ENCODE data around the gene TXNL4A.

Gene TXNL4A

GRCh38 chr18:79956276-79956675 is 32.1 kb downstream of the TXNL4A start (continued):
- TF ChIP-seq PATZ1 (CRISPR knock-in tag; IDR thresholded peaks at IDR 0.05; ENCODE audit: borderline replicate concordance) = no peak
- no peak for TF ChIP-seq ESRRG (CRISPR knock-in tag; IDR thresholded peaks at IDR 0.05)
- TF ChIP-seq CSDC2 (CRISPR knock-in tag; IDR thresholded peaks at IDR 0.05) = no peak
- no peak for TF ChIP-seq OSR1 (CRISPR knock-in tag; IDR thresholded peaks at IDR 0.05)

- TF ChIP-seq PATZ1 (CRISPR knock-in tag; IDR thresholded peaks at IDR 0.05; ENCODE audit: borderline replicate concordance) (no peak), TOX (CRISPR knock-in tag; IDR thresholded peaks at IDR 0.05; ENCODE audit: borderline replicate concordance) (no peak)
- no peak for ATAC-seq
These were observed 32.9 kb downstream of the TXNL4A start for GRCh38 chr18:79955302-79956075.

- TF ChIP-seq GLIS3 (CRISPR knock-in tag; IDR thresholded peaks at IDR 0.05) = no peak
- TF ChIP-seq ZNF8 (CRISPR knock-in tag; IDR thresholded peaks at IDR 0.05) = no peak
- TF ChIP-seq PPARA (CRISPR knock-in tag; IDR thresholded peaks at IDR 0.05; ENCODE audit: borderline replicate concordance) = no peak
- TF ChIP-seq SNAI2 (CRISPR knock-in tag; IDR thresholded peaks at IDR 0.05) = no peak
- TF ChIP-seq ZNF70 (CRISPR knock-in tag; IDR thresholded peaks at IDR 0.05) = no peak
- TF ChIP-seq ISL1 (CRISPR knock-in tag; IDR thresholded peaks at IDR 0.05) = no peak
- no peak for TF ChIP-seq PATZ1 (CRISPR knock-in tag; IDR thresholded peaks at IDR 0.05; ENCODE audit: borderline replicate concordance)
- TF ChIP-seq ZFP3 (CRISPR knock-in tag; IDR thresholded peaks at IDR 0.05) = no peak
- no peak for TF ChIP-seq ESRRG (CRISPR knock-in tag; IDR thresholded peaks at IDR 0.05)
- no peak for TF ChIP-seq ZNF565 (CRISPR knock-in tag; conservative IDR thresholded peaks at IDR 0.05; ENCODE audit: low read depth)
- no peak for TF ChIP-seq ARNTL (CRISPR knock-in tag; IDR thresholded peaks at IDR 0.05; ENCODE audit: borderline replicate concordance, low read depth)
- TF ChIP-seq RARB (CRISPR knock-in tag; IDR thresholded peaks at IDR 0.05) = no peak
- no peak for TF ChIP-seq CSDC2 (CRISPR knock-in tag; IDR thresholded peaks at IDR 0.05)
- no peak for TF ChIP-seq POU6F1 (CRISPR knock-in tag; IDR thresholded peaks at IDR 0.05; ENCODE audit: borderline replicate concordance, low read depth)
- no peak for TF ChIP-seq ZFP30 (CRISPR knock-in tag; IDR thresholded peaks at IDR 0.05)
- TF ChIP-seq ZC3H10 (CRISPR knock-in tag; IDR thresholded peaks at IDR 0.05) = no peak
- no peak for TF ChIP-seq CREB5 (CRISPR knock-in tag; IDR thresholded peaks at IDR 0.05; ENCODE audit: low read depth)
- no peak for TF ChIP-seq TOX (CRISPR knock-in tag; IDR thresholded peaks at IDR 0.05; ENCODE audit: borderline replicate concordance)
- TF ChIP-seq TSHZ2 (CRISPR knock-in tag; IDR thresholded peaks at IDR 0.05) = no peak
- ATAC-seq = no peak
These were observed 33.6 kb downstream of the TXNL4A start for GRCh38 chr18:79954791-79955190.
